ENCODE results near the gene AP3S1.
"Not testable (repeated sequence)": the region's sequence is repeated elsewhere in the genome, so short reads cannot be mapped to it uniquely, and the experiment has no call there.

The AP3S1 gene

GRCh38 chr5:115892021-115892420 lies 50.3 kb downstream of the AP3S1 start:
- no peak for DNase-seq
- H3K4ac ChIP-seq (ENCODE audit: low read depth, low read length) = no peak overlapping the region
- no peaks in the 10 kb centered on the region for H3K79me2 ChIP-seq (ENCODE audit: control insufficient read depth, insufficient read depth, low read length)
- no peak overlapping the region for H2BK5ac ChIP-seq (ENCODE audit: low read length)
- no peak overlapping the region for H3K4me2 ChIP-seq (ENCODE audit: low read length)
- H2BK15ac ChIP-seq (replicated peaks; ENCODE audit: low read depth) = no peak overlapping the region
- no peak overlapping the region for H3K9ac ChIP-seq (ENCODE audit: low read length)
- H3K4me3 ChIP-seq (ENCODE audit: low read length) = no peak overlapping the region
- H3K23ac ChIP-seq (ENCODE audit: low read length) = no peak overlapping the region
- no peaks in the 10 kb centered on the region for H3K4me1 ChIP-seq (ENCODE audit: control insufficient read depth, low read depth, low read length)
- WGBS (ENCODE audit: extremely low coverage, insufficient coverage, low lambda C conversion rate) = no CpG with 5 or more reads among the region's 1 CpG
- no peak overlapping the region for H3K56ac ChIP-seq (ENCODE audit: low read length)
- no peaks in the 10 kb centered on the region for H3K36me3 ChIP-seq (ENCODE audit: control insufficient read depth, insufficient read depth, low read length)
- no peaks in the 10 kb centered on the region for H3K27me3 ChIP-seq (ENCODE audit: insufficient read depth, low read length, poor library complexity)
- H2AK5ac ChIP-seq (ENCODE audit: low read length) = no peak overlapping the region
- H4K5ac ChIP-seq (ENCODE audit: low read length) = no peak overlapping the region
- H3K79me1 ChIP-seq (ENCODE audit: low read length) = no peaks in the 10 kb centered on the region
- no peak overlapping the region for H4K8ac ChIP-seq (ENCODE audit: low read depth, low read length)
- no peak overlapping the region for H3K27ac ChIP-seq (ENCODE audit: low read depth, low read length)
- no peak overlapping the region for H2BK120ac ChIP-seq (ENCODE audit: low read depth, low read length)
- no peak overlapping the region for H3K18ac ChIP-seq (ENCODE audit: low read length)

GRCh38 chr5:115894342-115894741 lies 52.6 kb downstream of the AP3S1 start:
- Histone ChIP-seq H4K8ac (ENCODE audit: low read depth, low read length) (no peak overlapping the region), H3K23ac (ENCODE audit: low read length) (no peak overlapping the region), H3K18ac (ENCODE audit: low read length) (no peak overlapping the region), H2AK5ac (ENCODE audit: low read length) (no peak overlapping the region), H3K4me2 (ENCODE audit: low read length) (no peak overlapping the region), H2BK15ac (replicated peaks; ENCODE audit: low read depth) (no peak overlapping the region), H3K27me3 (ENCODE audit: insufficient read depth, low read length, poor library complexity) (no peaks in the 10 kb centered on the region), H3K36me3 (ENCODE audit: control insufficient read depth, insufficient read depth, low read length) (no peaks in the 10 kb centered on the region), H3K27ac (ENCODE audit: low read depth, low read length) (no peak overlapping the region), H3K79me1 (ENCODE audit: low read length) (no peaks in the 10 kb centered on the region), H3K56ac (ENCODE audit: low read length) (no peak overlapping the region), H3K79me2 (ENCODE audit: control insufficient read depth, insufficient read depth, low read length) (no peaks in the 10 kb centered on the region), H3K4ac (ENCODE audit: low read depth, low read length) (no peak overlapping the region), H2BK120ac (ENCODE audit: low read depth, low read length) (no peak overlapping the region), H3K4me3 (ENCODE audit: low read length) (no peak overlapping the region), H3K9ac (ENCODE audit: low read length) (no peak overlapping the region), H2BK5ac (ENCODE audit: low read length) (no peak overlapping the region), H3K4me1 (ENCODE audit: control insufficient read depth, low read depth, low read length) (no peaks in the 10 kb centered on the region), H4K5ac (ENCODE audit: low read length) (no peak overlapping the region)
- WGBS (ENCODE audit: extremely low coverage, insufficient coverage, low lambda C conversion rate) = no CpG with 5 or more reads among the region's 3 CpGs
- no peak for DNase-seq

- Histone ChIP-seq H3K4me2 (ENCODE audit: low read length) (no peak overlapping the region), H3K27me3 (ENCODE audit: insufficient read depth, low read length, poor library complexity) (no peaks in the 10 kb centered on the region), H3K4ac (ENCODE audit: low read depth, low read length) (no peak overlapping the region), H4K8ac (ENCODE audit: low read depth, low read length) (no peak overlapping the region), H3K79me1 (ENCODE audit: low read length) (no peaks in the 10 kb centered on the region), H2BK120ac (ENCODE audit: low read depth, low read length) (no peak overlapping the region), H3K9ac (ENCODE audit: low read length) (no peak overlapping the region), H3K18ac (ENCODE audit: low read length) (no peak overlapping the region), H2AK5ac (ENCODE audit: low read length) (no peak overlapping the region), H3K4me3 (ENCODE audit: low read length) (no peak overlapping the region), H2BK15ac (replicated peaks; ENCODE audit: low read depth) (no peak overlapping the region), H4K5ac (ENCODE audit: low read length) (no peak overlapping the region), H2BK5ac (ENCODE audit: low read length) (no peak overlapping the region), H3K79me2 (ENCODE audit: control insufficient read depth, insufficient read depth, low read length) (no peaks in the 10 kb centered on the region), H3K27ac (ENCODE audit: low read depth, low read length) (no peak overlapping the region), H3K36me3 (ENCODE audit: control insufficient read depth, insufficient read depth, low read length) (no peaks in the 10 kb centered on the region), H3K56ac (ENCODE audit: low read length) (no peak overlapping the region), H3K23ac (ENCODE audit: low read length) (no peak overlapping the region), H3K4me1 (ENCODE audit: control insufficient read depth, low read depth, low read length) (no peaks in the 10 kb centered on the region)
- WGBS (ENCODE audit: extremely low coverage, insufficient coverage, low lambda C conversion rate) = 100% methylated on average over 1 of the region's 3 CpGs
- DNase-seq = no peak
These were observed 54.1 kb downstream of the AP3S1 start for GRCh38 chr5:115895821-115896220.

DNA sequence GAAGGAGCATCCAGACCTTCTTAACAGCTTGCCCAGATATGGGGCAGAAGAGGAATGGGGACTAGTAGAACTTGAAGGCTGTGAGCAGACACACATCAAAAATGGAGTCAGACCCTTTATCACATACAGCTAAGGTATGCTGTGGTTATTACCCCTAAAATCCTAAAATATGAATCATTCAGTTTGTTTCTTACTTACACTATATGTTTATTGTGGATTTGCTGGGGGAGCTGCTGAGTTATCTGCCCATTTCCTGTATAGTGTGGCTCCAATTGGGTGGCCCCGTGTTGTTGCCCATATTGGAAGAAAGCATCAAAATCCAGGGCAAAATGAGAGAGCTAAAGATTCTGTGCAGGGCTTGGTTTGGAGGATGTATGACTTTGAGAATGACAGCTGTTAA lies 56.9 kb downstream of the AP3S1 start:
- H4K5ac ChIP-seq (ENCODE audit: low read length) = no peak overlapping the region
- WGBS (ENCODE audit: extremely low coverage, insufficient coverage, low lambda C conversion rate) = no CpG with 5 or more reads among the region's 1 CpG
- H3K56ac ChIP-seq (ENCODE audit: low read length) = no peak overlapping the region
- H2BK120ac ChIP-seq (ENCODE audit: low read depth, low read length) = no peak overlapping the region
- H3K79me1 ChIP-seq (ENCODE audit: low read length) = no peaks in the 10 kb centered on the region
- H3K27ac ChIP-seq (ENCODE audit: low read depth, low read length) = no peak overlapping the region
- H3K4me2 ChIP-seq (ENCODE audit: low read length) = no peak overlapping the region
- no peak overlapping the region for H3K18ac ChIP-seq (ENCODE audit: low read length)
- H3K27me3 ChIP-seq (ENCODE audit: insufficient read depth, low read length, poor library complexity) = no peaks in the 10 kb centered on the region
- no peak overlapping the region for H3K23ac ChIP-seq (ENCODE audit: low read length)
- H3K4ac ChIP-seq (ENCODE audit: low read depth, low read length) = no peak overlapping the region
- H3K4me3 ChIP-seq (ENCODE audit: low read length) = no peak overlapping the region
- no peak overlapping the region for H2AK5ac ChIP-seq (ENCODE audit: low read length)
- H2BK15ac ChIP-seq (replicated peaks; ENCODE audit: low read depth) = no peak overlapping the region
- no peak overlapping the region for H3K9ac ChIP-seq (ENCODE audit: low read length)
- H3K79me2 ChIP-seq (ENCODE audit: control insufficient read depth, insufficient read depth, low read length) = no peaks in the 10 kb centered on the region
- no peak for DNase-seq
- H3K36me3 ChIP-seq (ENCODE audit: control insufficient read depth, insufficient read depth, low read length) = no peaks in the 10 kb centered on the region
- H4K8ac ChIP-seq (ENCODE audit: low read depth, low read length) = no peak overlapping the region
- H3K4me1 ChIP-seq (ENCODE audit: control insufficient read depth, low read depth, low read length) = no peaks in the 10 kb centered on the region
- H2BK5ac ChIP-seq (ENCODE audit: low read length) = no peak overlapping the region

DNA sequence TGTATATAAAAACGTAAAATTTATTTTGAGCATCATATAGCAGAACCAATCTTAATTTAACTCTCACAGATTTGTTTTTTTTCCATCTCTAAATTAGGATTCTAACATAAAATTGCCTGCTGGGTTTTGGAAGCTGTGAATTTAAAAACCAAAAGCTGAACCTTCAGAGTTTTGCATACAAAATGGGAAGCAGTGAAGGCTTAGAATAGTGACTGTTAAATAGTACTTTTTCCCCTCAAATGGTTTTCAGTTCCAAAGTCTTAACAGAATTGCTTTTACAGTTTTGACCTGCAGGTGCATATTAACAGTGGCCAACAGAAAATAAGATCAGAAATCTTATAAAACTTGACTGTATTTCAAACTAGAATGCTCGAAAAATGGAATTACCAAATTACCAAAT lies 65.4 kb downstream of the AP3S1 start:
- Histone ChIP-seq H3K4me2 (ENCODE audit: low read length) (no peak overlapping the region), H3K4me1 (ENCODE audit: control insufficient read depth, low read depth, low read length) (no peaks in the 10 kb centered on the region), H3K27me3 (ENCODE audit: insufficient read depth, low read length, poor library complexity) (no peaks in the 10 kb centered on the region), H2BK15ac (replicated peaks; ENCODE audit: low read depth) (no peak overlapping the region), H3K18ac (ENCODE audit: low read length) (no peak overlapping the region), H3K23ac (ENCODE audit: low read length) (no peak overlapping the region), H4K8ac (ENCODE audit: low read depth, low read length) (no peak overlapping the region), H3K4me3 (ENCODE audit: low read length) (no peak overlapping the region), H2BK120ac (ENCODE audit: low read depth, low read length) (no peak overlapping the region), H3K27ac (ENCODE audit: low read depth, low read length) (no peak overlapping the region), H4K5ac (ENCODE audit: low read length) (no peak overlapping the region), H3K79me2 (ENCODE audit: control insufficient read depth, insufficient read depth, low read length) (no peaks in the 10 kb centered on the region), H3K56ac (ENCODE audit: low read length) (no peak overlapping the region), H3K36me3 (ENCODE audit: control insufficient read depth, insufficient read depth, low read length) (no peaks in the 10 kb centered on the region), H3K79me1 (ENCODE audit: low read length) (no peaks in the 10 kb centered on the region), H3K4ac (ENCODE audit: low read depth, low read length) (no peak overlapping the region), H2BK5ac (ENCODE audit: low read length) (no peak overlapping the region), H3K9ac (ENCODE audit: low read length) (no peak overlapping the region), H2AK5ac (ENCODE audit: low read length) (no peak overlapping the region)
- no peak for DNase-seq
- WGBS (ENCODE audit: extremely low coverage, insufficient coverage, low lambda C conversion rate) = no CpG with 5 or more reads among the region's 2 CpGs

- not testable (repeated sequence) for H2AK5ac ChIP-seq (ENCODE audit: low read length); H3K36me3 ChIP-seq (ENCODE audit: control insufficient read depth, insufficient read depth, low read length); DNase-seq; H3K4me2 ChIP-seq (ENCODE audit: low read length); H3K23ac ChIP-seq (ENCODE audit: low read length); H3K79me1 ChIP-seq (ENCODE audit: low read length); H4K5ac ChIP-seq (ENCODE audit: low read length); H3K27me3 ChIP-seq (ENCODE audit: insufficient read depth, low read length, poor library complexity); H3K4ac ChIP-seq (ENCODE audit: low read depth, low read length); H3K9ac ChIP-seq (ENCODE audit: low read length); H4K8ac ChIP-seq (ENCODE audit: low read depth, low read length); H2BK120ac ChIP-seq (ENCODE audit: low read depth, low read length); H3K4me3 ChIP-seq (ENCODE audit: low read length); H3K27ac ChIP-seq (ENCODE audit: low read depth, low read length); H3K56ac ChIP-seq (ENCODE audit: low read length); H2BK5ac ChIP-seq (ENCODE audit: low read length); H3K79me2 ChIP-seq (ENCODE audit: control insufficient read depth, insufficient read depth, low read length); H2BK15ac ChIP-seq (replicated peaks; ENCODE audit: low read depth); H3K4me1 ChIP-seq (ENCODE audit: control insufficient read depth, low read depth, low read length); H3K18ac ChIP-seq (ENCODE audit: low read length)
- 100% methylated on average over 2 of the region's 5 CpGs for WGBS (ENCODE audit: extremely low coverage, insufficient coverage, low lambda C conversion rate)
These were observed 72.1 kb downstream of the AP3S1 start for GRCh38 chr5:115913623-115914400.

All from mesendoderm (in vitro differentiated cells).